CD4-positive, alpha-beta T cell treated with Interleukin-1 beta for 1 hour (primary cell): ENCODE results near the gene WIF1.

Source experiments
- DNase-seq, 2 donors: peaks; one replicate each; pipeline ENCODE4 v3.0.0-alpha.2; 2020 to 2022

WIF1 gene

GRCh38 chr12:65121956-65122469, 908 bp upstream of the WIF1 start:
- no peak for DNase-seq

GRCh38 chr12:65119063-65119462, 2.0 kb downstream of the WIF1 start:
- no peak for DNase-seq

DNA sequence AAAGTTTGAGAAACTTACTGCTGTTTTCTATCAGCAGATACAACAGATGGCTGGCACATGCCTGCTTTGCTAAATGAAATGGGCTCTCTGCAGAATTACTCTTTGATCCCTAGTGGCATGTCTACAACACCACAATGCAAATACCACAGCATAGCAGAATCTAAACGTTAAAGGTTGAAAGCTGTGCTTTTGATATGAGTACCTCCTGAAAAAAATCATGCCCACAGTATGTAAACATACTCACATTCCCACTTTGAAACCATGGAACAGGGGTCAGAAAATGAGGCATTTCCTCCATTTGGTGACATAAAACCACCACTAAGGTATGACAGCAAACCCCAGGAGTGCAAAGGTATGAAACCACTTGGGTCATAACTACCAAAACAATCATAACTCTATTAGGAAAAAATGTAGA, 7.5 kb downstream of the WIF1 start:
- DNase-seq, result no peak

DNA sequence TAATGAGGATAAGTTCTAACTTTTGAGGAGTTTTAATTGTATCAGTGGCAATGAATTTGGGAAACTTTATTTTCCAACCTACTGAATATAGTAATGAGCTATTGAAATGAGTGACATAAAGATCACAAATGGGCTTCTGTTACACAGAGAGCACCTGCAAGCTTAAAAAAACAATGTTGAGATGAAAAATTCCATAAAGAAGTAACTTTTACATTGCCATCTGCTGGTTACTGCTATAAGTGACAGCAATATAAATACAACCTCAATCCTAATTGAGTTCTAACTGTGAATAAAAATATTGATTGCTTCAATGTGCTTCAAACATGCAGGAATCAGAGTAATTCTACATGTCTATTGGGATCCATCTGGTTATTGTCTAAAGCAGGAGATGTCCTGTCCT, 14.2 kb downstream of the WIF1 start:
- DNase-seq, result no peak

DNA sequence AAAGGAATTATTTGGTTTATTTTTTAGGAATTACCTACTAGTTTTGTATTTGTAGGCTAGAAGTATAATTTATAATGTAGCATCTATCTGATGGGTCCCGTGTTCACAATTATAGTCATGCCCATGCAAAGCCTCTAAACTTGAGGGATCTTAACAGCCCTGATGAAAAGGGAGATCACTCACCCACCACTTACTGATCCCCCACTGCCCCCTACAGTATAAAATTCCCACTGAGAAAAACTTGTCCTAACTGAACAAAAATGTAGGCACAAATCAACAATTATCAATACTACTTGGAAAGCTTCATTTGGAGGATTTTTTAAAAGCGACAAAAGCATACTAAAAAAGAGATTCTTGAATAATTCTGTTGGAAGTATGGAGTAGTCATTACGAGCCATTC, 21.0 kb downstream of the WIF1 start:
- no peak for DNase-seq

- DNase-seq, result no peak
Measured at GRCh38 chr12:65099182-65099581, 21.9 kb downstream of the WIF1 start.

- no peak for DNase-seq
Measured at GRCh38 chr12:65098364-65098763, 22.7 kb downstream of the WIF1 start.

DNA sequence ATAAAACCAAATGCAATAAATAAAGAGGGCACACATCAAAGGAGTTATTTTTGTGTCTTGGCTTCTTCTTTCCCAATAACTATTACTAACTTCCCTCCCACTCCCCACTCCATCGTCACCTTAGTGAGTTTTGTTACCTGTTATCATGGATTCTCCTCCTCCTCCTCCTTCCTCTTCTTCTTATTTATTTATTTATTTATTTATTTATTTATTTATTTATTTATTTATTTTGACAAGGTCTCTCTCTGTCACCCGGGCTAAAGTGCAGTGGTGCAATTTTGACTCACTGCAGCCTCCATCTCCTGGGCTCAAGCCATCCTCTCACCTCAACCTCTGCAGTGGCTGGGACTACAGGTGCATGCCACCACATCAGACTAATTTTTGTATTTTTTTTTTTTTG, 26.4 kb downstream of the WIF1 start:
- no peak for DNase-seq

DNA sequence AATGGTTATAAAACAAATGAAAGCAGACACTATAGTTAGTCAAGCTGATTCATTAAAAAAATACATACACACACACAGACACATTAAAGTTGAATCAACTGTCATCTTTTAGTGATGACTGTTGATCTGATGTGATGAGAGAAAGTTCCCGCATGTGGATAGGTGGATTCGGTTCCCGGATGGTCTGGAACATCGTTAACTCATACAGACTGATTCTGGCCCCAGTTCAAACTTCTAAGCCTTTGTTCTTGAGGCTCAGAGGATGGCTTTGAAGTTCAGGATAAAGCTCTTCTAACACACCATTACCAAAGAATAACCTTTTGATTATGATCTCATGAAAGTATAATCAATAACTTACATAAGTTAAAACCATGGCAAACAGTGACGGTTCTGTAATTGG, 27.5 kb downstream of the WIF1 start:
- DNase-seq, result no peak

DNA sequence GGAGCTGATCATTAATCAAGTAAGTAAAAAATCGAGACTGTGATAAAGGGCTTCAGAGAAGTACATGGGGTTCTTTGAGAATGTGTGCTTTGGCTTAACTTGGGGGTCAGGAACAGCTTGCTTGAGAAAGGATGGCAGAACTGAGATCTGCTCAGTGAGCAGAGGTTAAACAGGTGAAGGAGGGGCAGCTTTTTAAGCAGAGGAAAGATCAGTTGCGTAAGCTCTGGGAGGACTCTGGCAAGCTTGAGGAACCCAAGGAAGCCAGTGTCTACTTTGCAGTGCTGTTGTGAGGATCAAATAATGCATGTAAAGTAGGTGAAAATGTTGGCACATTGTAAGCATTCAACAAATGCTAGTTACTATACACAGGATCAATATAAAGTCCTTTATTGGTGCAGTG, 30.6 kb downstream of the WIF1 start:
- no peak for DNase-seq

DNA sequence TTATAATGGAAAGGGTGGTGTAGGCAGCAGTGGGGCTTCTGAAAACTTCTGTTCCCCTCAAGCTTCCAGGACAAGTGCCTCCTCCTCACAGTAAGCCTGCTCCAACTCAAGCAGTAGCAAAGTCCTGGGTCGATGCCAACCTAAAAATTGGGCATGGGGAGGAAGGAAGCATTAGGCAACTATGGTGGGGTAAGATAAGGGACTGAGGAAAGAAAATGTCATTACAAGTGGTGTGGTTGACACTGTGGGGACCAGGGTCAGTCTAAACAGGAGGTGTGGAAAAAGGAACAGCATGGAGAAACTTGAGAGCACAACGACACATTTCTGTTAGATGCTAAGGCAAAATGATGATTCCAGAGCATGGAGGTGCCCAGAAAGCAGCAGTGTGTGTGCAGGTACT, 34.9 kb downstream of the WIF1 start:
- no peak for DNase-seq

- DNase-seq, result no peak
Measured at GRCh38 chr12:65084579-65084978, 36.5 kb downstream of the WIF1 start.

GRCh38 chr12:65083581-65083980, 37.5 kb downstream of the WIF1 start:
- DNase-seq, result no peak

- DNase-seq, result no peak
Measured at GRCh38 chr12:65082406-65082805, 38.7 kb downstream of the WIF1 start.

DNA sequence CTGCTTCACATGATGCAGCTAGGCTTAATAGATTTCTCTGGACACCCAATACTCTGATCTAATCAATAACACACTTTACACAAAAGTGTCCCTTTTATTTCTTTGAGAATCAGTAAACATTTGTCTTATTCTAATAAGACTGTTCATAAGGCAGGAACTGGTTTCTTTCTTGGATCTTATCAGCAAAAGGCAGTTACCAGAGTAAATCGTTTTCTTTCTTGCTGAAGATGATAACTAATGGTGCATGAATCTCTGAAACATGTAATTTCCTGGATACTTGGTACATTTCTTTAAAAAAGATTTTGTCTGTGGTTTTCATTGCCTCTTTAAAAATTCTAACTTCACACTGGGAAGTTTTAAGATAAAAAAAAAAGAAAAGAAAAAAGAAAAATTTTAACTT, 39.6 kb downstream of the WIF1 start:
- no peak for DNase-seq

DNA sequence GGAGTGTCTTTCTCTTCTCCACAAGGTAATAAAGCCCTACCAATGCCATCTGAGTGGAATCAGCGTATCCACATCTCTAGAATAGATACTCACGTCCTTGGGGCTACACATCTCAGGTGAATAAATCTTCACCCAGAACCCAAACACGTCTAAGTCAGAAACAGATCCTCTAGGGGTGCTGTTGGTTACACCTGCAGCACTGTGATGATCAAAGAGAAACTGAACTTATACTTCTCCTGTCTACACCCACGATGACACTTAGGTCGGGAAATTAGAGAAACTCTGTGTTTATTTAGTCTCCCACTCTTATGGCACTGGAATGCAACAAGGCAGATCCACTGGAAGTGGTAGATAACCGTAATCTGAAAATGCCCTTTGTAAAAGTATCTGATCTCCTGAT, 46.2 kb downstream of the WIF1 start:
- no peak for DNase-seq

GRCh38 chr12:65069336-65069735, 51.8 kb downstream of the WIF1 start:
- DNase-seq, result no peak

GRCh38 chr12:65067383-65067782, 53.7 kb downstream of the WIF1 start:
- no peak for DNase-seq

DNA sequence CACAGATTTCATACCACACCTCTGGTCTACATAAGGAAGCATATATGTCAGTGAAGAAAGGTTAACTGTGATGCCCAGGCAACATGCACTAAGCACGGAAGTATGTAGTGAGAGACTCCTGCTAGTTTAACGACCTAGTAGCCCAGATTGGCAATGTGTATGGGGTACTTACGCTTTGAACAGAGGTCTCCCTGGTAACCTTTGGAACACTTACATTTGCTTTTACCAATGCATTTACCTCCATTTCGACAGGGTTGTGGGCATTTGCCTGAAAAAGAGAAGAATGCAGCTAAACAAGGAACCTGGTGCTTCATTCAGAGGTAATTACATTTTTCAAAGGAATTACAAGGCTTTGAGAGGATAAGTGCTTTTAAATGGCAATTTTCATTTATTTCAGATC, 65.2 kb downstream of the WIF1 start:
- no peak for DNase-seq

GRCh38 chr12:65051218-65051617, 69.9 kb downstream of the WIF1 start:
- no peak for DNase-seq

- DNase-seq, result no peak
Measured at GRCh38 chr12:65045269-65045668, 75.8 kb downstream of the WIF1 start.

DNA sequence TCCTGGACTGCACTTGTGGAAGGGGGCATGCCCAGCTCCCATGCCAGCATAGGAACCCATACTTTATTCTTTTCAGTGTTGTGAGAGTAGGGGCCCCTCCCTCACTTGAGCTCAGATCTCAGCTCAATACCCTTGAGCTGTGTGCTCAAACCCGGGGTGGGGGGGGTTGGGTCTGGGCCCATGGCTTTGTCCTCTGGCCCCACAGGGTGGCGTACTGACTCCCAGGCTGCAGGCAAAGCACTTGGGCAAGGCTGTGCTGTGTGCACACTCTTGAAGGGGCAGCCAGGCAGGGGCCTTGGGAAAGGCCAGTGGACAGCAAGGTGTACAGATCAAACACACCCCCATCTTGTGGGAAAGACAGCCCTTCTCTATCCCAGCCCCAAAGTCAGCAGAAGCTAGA, 81.8 kb downstream of the WIF1 start:
- DNase-seq, result no peak

DNA sequence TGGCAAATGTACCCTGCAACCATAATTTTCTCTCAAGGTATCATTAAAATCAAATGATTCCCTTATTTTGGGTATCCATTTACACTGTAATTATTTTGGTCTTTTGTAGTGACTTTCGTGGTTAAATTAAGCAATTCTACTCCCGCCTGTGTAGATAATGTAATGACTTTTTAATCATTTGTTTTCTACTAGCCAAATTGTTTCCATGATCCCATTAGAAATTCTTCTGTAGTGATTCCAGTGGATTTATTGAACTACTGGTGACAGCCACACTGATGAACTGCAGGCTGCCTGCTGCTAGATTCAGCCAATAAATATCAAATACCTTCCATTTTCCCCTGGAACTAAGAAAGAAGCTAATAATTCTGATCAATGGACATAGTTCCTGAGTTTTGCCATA, 96.0 kb downstream of the WIF1 start:
- DNase-seq, result no peak

DNA sequence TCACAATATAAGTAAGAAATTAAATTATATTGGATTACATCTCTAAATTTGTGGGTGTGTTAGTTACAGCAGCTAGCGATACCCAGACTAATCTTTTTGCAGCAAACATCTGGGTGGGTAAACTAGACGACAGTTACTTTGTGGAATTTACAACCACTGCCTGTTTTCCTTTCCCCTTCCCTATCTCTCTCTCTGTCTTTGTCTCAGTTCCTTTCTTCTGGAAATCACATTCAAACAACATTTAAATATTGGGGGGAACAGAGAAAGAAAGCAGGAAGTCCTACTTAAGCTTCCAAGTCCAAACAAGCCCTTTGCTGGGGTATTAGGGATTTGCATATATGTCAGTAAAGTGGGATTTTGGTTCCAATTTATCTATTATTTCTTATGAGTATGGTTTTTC, 97.6 kb downstream of the WIF1 start:
- DNase-seq, result no peak

- no peak for DNase-seq
Measured at GRCh38 chr12:65022960-65023359, 98.1 kb downstream of the WIF1 start.

DNA sequence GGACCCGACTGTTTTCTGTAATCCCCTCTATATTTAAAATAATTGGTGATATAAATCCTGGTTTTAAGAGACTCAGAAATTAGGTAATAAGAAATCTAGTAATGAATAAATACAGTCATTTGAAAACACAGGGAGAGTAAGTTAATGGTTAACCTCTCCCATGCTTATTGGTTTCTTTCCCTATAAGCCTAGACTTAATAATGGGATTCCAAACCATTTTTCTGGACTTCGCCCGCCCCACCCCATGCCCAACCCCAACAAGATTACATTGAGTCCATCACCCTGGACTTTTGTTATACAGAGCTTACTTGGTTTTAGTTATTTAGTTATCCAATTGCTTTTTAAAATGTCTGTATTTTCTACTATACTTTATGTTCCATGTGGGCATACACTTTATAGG, 98.7 kb downstream of the WIF1 start:
- DNase-seq, result no peak
